GM23338 (cell line): ENCODE results near the gene PDE10A. TPM values are rescaled to one million over a fixed set of nuclear protein-coding genes. Genes with fewer than 3 reads are reported as not detected.

Source experiments
- ATAC-seq: fragments of 200-7000 bp; cut with Tn5 transposase; 3 replicates; pipeline ENCODE4 v1.9.1; 2020
- DNase-seq: peaks from one replicate; pipeline ENCODE4 v3.0.0-alpha.2; 2015; ENCODE audit warnings: low spot score
- H2AFZ ChIP-seq: fragments of 200-600 bp; sonication (generic); 2 replicates; pipeline ENCODE4 v1.8.0; 2016; ENCODE audit warnings: antibody characterized with exemption, mild to moderate bottlenecking, moderate library complexity
- H3F3A ChIP-seq: fragments of 200-600 bp; sonication (generic); replicated peaks from 2 replicates; pipeline ENCODE4 v1.8.0; 2017; ENCODE audit warnings: antibody characterized with exemption, mixed run types, low read depth
- H3K27ac ChIP-seq: fragments of 200-600 bp; sonication (generic); 2 replicates; pipeline ENCODE4 v1.6.1; 2016; ENCODE audit warnings: low read depth
- H3K27me3 ChIP-seq: fragments of 200-600 bp; sonication (generic); 2 replicates; pipeline ENCODE4 v1.8.0; 2016; ENCODE audit warnings: mild to moderate bottlenecking, mixed run types, moderate library complexity; ENCODE audit not compliant: insufficient read depth
- H3K36me3 ChIP-seq: fragments of 200-600 bp; sonication (generic); 2 replicates; pipeline ENCODE4 v1.8.0; 2016; ENCODE audit warnings: mild to moderate bottlenecking; ENCODE audit not compliant: insufficient read depth
- H3K4me1 ChIP-seq: fragments of 200-600 bp; sonication (generic); 2 replicates; pipeline ENCODE4 v1.8.0; 2016; ENCODE audit warnings: mild to moderate bottlenecking, moderate library complexity; ENCODE audit not compliant: insufficient read depth
- H3K4me2 ChIP-seq: fragments of 200-600 bp; sonication (generic); 2 replicates; pipeline ENCODE4 v1.7.1; 2017; ENCODE audit warnings: mixed run types
- H3K4me3 ChIP-seq: fragments of 200-600 bp; sonication (generic); 2 replicates; pipeline ENCODE4 v1.6.1; 2016; ENCODE audit warnings: mixed run types
- H3K79me2 ChIP-seq: fragments of 200-600 bp; sonication (generic); replicated peaks from 2 replicates; pipeline ENCODE4 v1.8.0; 2017; ENCODE audit warnings: mild to moderate bottlenecking; ENCODE audit not compliant: insufficient read depth
- H3K9me2 ChIP-seq: fragments of 200-600 bp; sonication (generic); 2 replicates; pipeline ENCODE4 v1.8.0; 2017; ENCODE audit not compliant: insufficient read depth
- H4K20me1 ChIP-seq: fragments of 200-600 bp; sonication (generic); replicated peaks from 2 replicates; pipeline ENCODE4 v1.8.0; 2017; ENCODE audit warnings: mild to moderate bottlenecking; ENCODE audit not compliant: insufficient read depth
- H3K27ac Mint-ChIP-seq: 2 replicates; pipeline ENCODE4 v1.8.0; 2020; ENCODE audit warnings: inconsistent platforms, mild to moderate bottlenecking, moderate library complexity, mixed read lengths
- H3K27me3 Mint-ChIP-seq: 3 replicates; pipeline ENCODE4 v1.8.0; 2022; ENCODE audit warnings: low read depth, mild to moderate bottlenecking, moderate library complexity, mixed read lengths, inconsistent platforms; ENCODE audit not compliant: insufficient read depth, poor library complexity
- H3K36me3 Mint-ChIP-seq: 3 replicates; pipeline ENCODE4 v1.8.0; 2021; ENCODE audit warnings: low read depth, mild to moderate bottlenecking, inconsistent platforms, moderate library complexity, mixed read lengths
- H3K4me1 Mint-ChIP-seq: 3 replicates; pipeline ENCODE4 v1.8.0; 2020; ENCODE audit warnings: mild to moderate bottlenecking, inconsistent platforms, mixed read lengths
- H3K4me3 Mint-ChIP-seq: 3 replicates; pipeline ENCODE4 v1.8.0; 2021; ENCODE audit warnings: moderate library complexity, mild to moderate bottlenecking, inconsistent platforms, mixed read lengths
- H3K9me3 Mint-ChIP-seq: 3 replicates; pipeline ENCODE4 v1.8.0; 2020; ENCODE audit warnings: moderate library complexity, mild to moderate bottlenecking, inconsistent platforms, mixed read lengths
- CREB1 ChIP-seq: fragments of 250-450 bp; sonication (Bioruptor Pico); IDR thresholded peaks from 2 replicates; pipeline ENCODE4 v1.5.0; 2020; ENCODE audit warnings: low read depth, mild to moderate bottlenecking, moderate library complexity
- EZH2 ChIP-seq: fragments of 200-600 bp; sonication (generic); IDR thresholded peaks from one replicate; pipeline ENCODE4 v1.8.0; 2017; ENCODE audit warnings: antibody characterized with exemption, mild to moderate bottlenecking, low read depth; ENCODE audit not compliant: unreplicated experiment
- EZH2phosphoT487 ChIP-seq: fragments of 200-600 bp; sonication (generic); IDR thresholded peaks from one replicate; pipeline ENCODE4 v1.8.1; 2018; ENCODE audit warnings: antibody characterized with exemption; ENCODE audit not compliant: unreplicated experiment
- JUNB ChIP-seq: IDR thresholded peaks from one replicate; pipeline ENCODE4 v1.6.1; 2016; ENCODE audit warnings: antibody characterized with exemption; ENCODE audit not compliant: unreplicated experiment
- NANOG ChIP-seq: IDR thresholded peaks from 2 replicates; pipeline ENCODE4 v1.6.1; 2016; ENCODE audit warnings: antibody characterized with exemption, borderline replicate concordance
- POLR2AphosphoS5 ChIP-seq: IDR thresholded peaks from 2 replicates; pipeline ENCODE4 v1.6.1; 2016; ENCODE audit warnings: antibody characterized with exemption, low read depth
- STAT1 ChIP-seq: IDR thresholded peaks from one replicate; pipeline ENCODE4 v1.6.1; 2016; ENCODE audit warnings: antibody characterized with exemption; ENCODE audit not compliant: unreplicated experiment
- ZNF114 ChIP-seq: fragments of 250-450 bp; sonication (Bioruptor Pico); IDR thresholded peaks from 2 replicates; pipeline ENCODE4 v1.5.0; 2020; ENCODE audit warnings: mild to moderate bottlenecking, moderate library complexity
- ZNF331 ChIP-seq: fragments of 250-450 bp; sonication (Bioruptor Pico); IDR thresholded peaks from 2 replicates; pipeline ENCODE4 v1.5.0; 2020; ENCODE audit warnings: low read depth, mild to moderate bottlenecking, moderate library complexity
- polyA plus RNA-seq: library from polyadenylated mRNA; unstranded; fragments of >200 nt; fragmentation: Nextera tagmentation; extraction: Ambion mirVana; gene quantifications from 2 replicates; pipeline ENCODE4 v1.2.1, GENCODE V29; 2016
- total RNA-seq: library from RNA; depleted of rRNA; stranded (reverse); fragments of >200 nt; shearing (Covaris generic); gene quantifications from 2 replicates; pipeline ENCODE4 v1.2.3, GENCODE V29; 2014
- TF ChIP-seq, protein P1 (sequence below): fragments of 250-450 bp; sonication (Bioruptor Pico); IDR thresholded peaks from 2 replicates; pipeline ENCODE4 v1.5.0; 2020; ENCODE audit warnings: mild to moderate bottlenecking, moderate library complexity
- TF ChIP-seq, protein P2 (sequence below): IDR thresholded peaks from one replicate; pipeline ENCODE4 v1.6.1; 2018; ENCODE audit warnings: antibody characterized with exemption; ENCODE audit not compliant: unreplicated experiment
- TF ChIP-seq, protein P3 (sequence below), 2 experiments: fragments of 200-600 bp in 1 of 2; sonication (generic) in 1 of 2; conservative IDR thresholded peaks; 2 replicates each; pipeline versions ENCODE4 v1.5.1 to v1.6.1; 2016 to 2017; ENCODE audit warnings: antibody characterized with exemption in 2 of 2, low read depth in 2 of 2, mild to moderate bottlenecking in 2 of 2, moderate library complexity in 1 of 2
- TF ChIP-seq, protein P4 (sequence below): IDR thresholded peaks from 2 replicates; pipeline ENCODE4 v1.6.1; 2016; ENCODE audit warnings: antibody characterized with exemption

The PDE10A gene
- total and polyA plus RNA-seq, 2 experiments from 2014 or later = 0.50 to 3.9 TPM

DNA sequence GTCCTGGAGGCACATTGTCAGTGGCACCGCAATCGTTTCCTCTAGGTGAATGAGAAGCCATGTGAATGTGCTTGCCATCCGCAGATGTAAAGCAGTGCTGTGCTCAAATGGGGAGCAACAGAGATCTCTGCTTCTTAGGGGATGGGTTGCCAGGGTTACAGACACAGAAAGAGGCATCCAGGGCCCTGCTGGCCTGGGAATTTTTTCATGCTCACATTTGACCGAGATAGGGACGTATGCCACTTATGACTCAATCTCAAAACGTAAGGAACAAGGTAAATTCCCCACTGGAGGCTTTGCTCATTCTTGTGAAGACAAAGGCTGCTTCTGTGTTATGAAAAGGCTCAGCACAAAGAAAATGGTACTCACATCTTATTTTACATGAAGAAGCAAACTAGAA is 364.6 kb downstream of the PDE10A start:
- no peak overlapping the region for H3K4me3 Mint-ChIP-seq
- Histone ChIP-seq H3K4me3 (no peak overlapping the region), H3K4me1 (no peaks in the 10 kb centered on the region), H4K20me1 (no peaks in the 10 kb centered on the region), H3K4me2 (no peak overlapping the region), H3K79me2 (no peaks in the 10 kb centered on the region), H3K36me3 (no peaks in the 10 kb centered on the region), H3K27me3 (no peaks in the 10 kb centered on the region), H3K27ac (no peak overlapping the region), H3F3A (no peaks in the 10 kb centered on the region), H2AFZ (no peak overlapping the region), H3K9me2 (no peaks in the 10 kb centered on the region)
- TF ChIP-seq ZNF114 (CRISPR knock-in tag) (no peak), NANOG (no peak), CREB1 (CRISPR knock-in tag) (no peak), POLR2AphosphoS5 (no peak), ZNF331 (CRISPR knock-in tag) (no peak), STAT1 (no peak), EZH2 (no peak), EZH2phosphoT487 (no peak), JUNB (no peak)
- TF ChIP-seq, protein P1, sequence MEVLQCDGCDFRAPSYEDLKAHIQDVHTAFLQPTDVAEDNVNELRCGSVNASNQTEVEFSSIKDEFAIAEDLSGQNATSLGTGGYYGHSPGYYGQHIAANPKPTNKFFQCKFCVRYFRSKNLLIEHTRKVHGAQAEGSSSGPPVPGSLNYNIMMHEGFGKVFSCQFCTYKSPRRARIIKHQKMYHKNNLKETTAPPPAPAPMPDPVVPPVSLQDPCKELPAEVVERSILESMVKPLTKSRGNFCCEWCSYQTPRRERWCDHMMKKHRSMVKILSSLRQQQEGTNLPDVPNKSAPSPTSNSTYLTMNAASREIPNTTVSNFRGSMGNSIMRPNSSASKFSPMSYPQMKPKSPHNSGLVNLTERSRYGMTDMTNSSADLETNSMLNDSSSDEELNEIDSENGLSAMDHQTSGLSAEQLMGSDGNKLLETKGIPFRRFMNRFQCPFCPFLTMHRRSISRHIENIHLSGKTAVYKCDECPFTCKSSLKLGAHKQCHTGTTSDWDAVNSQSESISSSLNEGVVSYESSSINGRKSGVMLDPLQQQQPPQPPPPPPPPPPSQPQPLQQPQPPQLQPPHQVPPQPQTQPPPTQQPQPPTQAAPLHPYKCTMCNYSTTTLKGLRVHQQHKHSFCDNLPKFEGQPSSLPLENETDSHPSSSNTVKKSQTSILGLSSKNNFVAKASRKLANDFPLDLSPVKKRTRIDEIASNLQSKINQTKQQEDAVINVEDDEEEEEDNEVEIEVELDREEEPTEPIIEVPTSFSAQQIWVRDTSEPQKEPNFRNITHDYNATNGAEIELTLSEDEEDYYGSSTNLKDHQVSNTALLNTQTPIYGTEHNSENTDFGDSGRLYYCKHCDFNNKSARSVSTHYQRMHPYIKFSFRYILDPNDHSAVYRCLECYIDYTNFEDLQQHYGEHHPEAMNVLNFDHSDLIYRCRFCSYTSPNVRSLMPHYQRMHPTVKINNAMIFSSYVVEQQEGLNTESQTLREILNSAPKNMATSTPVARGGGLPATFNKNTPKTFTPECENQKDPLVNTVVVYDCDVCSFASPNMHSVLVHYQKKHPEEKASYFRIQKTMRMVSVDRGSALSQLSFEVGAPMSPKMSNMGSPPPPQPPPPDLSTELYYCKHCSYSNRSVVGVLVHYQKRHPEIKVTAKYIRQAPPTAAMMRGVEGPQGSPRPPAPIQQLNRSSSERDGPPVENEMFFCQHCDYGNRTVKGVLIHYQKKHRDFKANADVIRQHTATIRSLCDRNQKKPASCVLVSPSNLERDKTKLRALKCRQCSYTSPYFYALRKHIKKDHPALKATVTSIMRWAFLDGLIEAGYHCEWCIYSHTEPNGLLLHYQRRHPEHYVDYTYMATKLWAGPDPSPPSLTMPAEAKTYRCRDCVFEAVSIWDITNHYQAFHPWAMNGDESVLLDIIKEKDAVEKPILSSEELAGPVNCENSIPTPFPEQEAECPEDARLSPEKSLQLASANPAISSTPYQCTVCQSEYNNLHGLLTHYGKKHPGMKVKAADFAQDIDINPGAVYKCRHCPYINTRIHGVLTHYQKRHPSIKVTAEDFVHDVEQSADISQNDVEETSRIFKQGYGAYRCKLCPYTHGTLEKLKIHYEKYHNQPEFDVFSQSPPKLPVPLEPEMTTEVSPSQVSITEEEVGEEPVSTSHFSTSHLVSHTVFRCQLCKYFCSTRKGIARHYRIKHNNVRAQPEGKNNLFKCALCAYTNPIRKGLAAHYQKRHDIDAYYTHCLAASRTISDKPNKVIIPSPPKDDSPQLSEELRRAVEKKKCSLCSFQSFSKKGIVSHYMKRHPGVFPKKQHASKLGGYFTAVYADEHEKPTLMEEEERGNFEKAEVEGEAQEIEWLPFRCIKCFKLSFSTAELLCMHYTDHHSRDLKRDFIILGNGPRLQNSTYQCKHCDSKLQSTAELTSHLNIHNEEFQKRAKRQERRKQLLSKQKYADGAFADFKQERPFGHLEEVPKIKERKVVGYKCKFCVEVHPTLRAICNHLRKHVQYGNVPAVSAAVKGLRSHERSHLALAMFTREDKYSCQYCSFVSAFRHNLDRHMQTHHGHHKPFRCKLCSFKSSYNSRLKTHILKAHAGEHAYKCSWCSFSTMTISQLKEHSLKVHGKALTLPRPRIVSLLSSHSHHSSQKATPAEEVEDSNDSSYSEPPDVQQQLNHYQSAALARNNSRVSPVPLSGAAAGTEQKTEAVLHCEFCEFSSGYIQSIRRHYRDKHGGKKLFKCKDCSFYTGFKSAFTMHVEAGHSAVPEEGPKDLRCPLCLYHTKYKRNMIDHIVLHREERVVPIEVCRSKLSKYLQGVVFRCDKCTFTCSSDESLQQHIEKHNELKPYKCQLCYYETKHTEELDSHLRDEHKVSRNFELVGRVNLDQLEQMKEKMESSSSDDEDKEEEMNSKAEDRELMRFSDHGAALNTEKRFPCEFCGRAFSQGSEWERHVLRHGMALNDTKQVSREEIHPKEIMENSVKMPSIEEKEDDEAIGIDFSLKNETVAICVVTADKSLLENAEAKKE (CRISPR knock-in tag) = no peak
- TF ChIP-seq, protein P2, sequence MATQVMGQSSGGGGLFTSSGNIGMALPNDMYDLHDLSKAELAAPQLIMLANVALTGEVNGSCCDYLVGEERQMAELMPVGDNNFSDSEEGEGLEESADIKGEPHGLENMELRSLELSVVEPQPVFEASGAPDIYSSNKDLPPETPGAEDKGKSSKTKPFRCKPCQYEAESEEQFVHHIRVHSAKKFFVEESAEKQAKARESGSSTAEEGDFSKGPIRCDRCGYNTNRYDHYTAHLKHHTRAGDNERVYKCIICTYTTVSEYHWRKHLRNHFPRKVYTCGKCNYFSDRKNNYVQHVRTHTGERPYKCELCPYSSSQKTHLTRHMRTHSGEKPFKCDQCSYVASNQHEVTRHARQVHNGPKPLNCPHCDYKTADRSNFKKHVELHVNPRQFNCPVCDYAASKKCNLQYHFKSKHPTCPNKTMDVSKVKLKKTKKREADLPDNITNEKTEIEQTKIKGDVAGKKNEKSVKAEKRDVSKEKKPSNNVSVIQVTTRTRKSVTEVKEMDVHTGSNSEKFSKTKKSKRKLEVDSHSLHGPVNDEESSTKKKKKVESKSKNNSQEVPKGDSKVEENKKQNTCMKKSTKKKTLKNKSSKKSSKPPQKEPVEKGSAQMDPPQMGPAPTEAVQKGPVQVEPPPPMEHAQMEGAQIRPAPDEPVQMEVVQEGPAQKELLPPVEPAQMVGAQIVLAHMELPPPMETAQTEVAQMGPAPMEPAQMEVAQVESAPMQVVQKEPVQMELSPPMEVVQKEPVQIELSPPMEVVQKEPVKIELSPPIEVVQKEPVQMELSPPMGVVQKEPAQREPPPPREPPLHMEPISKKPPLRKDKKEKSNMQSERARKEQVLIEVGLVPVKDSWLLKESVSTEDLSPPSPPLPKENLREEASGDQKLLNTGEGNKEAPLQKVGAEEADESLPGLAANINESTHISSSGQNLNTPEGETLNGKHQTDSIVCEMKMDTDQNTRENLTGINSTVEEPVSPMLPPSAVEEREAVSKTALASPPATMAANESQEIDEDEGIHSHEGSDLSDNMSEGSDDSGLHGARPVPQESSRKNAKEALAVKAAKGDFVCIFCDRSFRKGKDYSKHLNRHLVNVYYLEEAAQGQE = no peak
- TF ChIP-seq, protein P3, sequence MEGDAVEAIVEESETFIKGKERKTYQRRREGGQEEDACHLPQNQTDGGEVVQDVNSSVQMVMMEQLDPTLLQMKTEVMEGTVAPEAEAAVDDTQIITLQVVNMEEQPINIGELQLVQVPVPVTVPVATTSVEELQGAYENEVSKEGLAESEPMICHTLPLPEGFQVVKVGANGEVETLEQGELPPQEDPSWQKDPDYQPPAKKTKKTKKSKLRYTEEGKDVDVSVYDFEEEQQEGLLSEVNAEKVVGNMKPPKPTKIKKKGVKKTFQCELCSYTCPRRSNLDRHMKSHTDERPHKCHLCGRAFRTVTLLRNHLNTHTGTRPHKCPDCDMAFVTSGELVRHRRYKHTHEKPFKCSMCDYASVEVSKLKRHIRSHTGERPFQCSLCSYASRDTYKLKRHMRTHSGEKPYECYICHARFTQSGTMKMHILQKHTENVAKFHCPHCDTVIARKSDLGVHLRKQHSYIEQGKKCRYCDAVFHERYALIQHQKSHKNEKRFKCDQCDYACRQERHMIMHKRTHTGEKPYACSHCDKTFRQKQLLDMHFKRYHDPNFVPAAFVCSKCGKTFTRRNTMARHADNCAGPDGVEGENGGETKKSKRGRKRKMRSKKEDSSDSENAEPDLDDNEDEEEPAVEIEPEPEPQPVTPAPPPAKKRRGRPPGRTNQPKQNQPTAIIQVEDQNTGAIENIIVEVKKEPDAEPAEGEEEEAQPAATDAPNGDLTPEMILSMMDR (conservative IDR thresholded peaks at IDR 0.05; ENCODE audit: low read depth in 2 of 2) = no peak
- TF ChIP-seq, protein P4, sequence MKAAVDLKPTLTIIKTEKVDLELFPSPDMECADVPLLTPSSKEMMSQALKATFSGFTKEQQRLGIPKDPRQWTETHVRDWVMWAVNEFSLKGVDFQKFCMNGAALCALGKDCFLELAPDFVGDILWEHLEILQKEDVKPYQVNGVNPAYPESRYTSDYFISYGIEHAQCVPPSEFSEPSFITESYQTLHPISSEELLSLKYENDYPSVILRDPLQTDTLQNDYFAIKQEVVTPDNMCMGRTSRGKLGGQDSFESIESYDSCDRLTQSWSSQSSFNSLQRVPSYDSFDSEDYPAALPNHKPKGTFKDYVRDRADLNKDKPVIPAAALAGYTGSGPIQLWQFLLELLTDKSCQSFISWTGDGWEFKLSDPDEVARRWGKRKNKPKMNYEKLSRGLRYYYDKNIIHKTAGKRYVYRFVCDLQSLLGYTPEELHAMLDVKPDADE = no peak
- no peaks in the 10 kb centered on the region for H3K4me1 Mint-ChIP-seq
- H3K36me3 Mint-ChIP-seq = no peaks in the 10 kb centered on the region
- H3K27me3 Mint-ChIP-seq = no peaks in the 10 kb centered on the region
- no peaks in the 10 kb centered on the region for H3K9me3 Mint-ChIP-seq
- DNase-seq = no peak
- H3K27ac Mint-ChIP-seq = no peak overlapping the region
- ATAC-seq = no peak
